H1 (cell line): Measurements from ENCODE around the gene RNF8. TPM values are rescaled to one million over a fixed set of nuclear protein-coding genes. Genes with fewer than 3 reads are reported as not detected.

Source experiments
- CTCF ChIA-PET: fragments of 300-600 bp; sonication (Branson Sonifier 250); formaldehyde crosslinking; loops from one replicate; lab custom pipeline; 2021; ENCODE audit not compliant: partially characterized antibody; lab: Charles Lee
- POLR2A ChIA-PET: fragments of 300-600 bp; sonication (Branson Sonifier 250); formaldehyde crosslinking; loops from one replicate; lab custom pipeline; 2021; ENCODE audit warnings: inconsistent platforms; ENCODE audit not compliant: partially characterized antibody; lab: Charles Lee
- DNase-seq, 2 experiments: peaks; one replicate each; pipeline versions ENCODE4 v3.0.0 to v3.0.0-alpha.2; 2010 to 2022; ENCODE audit warnings: low spot score in 2 of 2, low read depth in 1 of 2, mixed read lengths in 1 of 2
- FAIRE-seq: peaks from 2 replicates; lab custom pipeline; 2011; peaks lifted over from hg19 to GRCh38; lab: Jason Lieb, UNC
- H2AFZ ChIP-seq: 2 replicates; pipeline ENCODE4 v1.8.1; 2012; ENCODE audit warnings: low read length, inconsistent platforms
- H2AK5ac ChIP-seq: 2 replicates; pipeline ENCODE4 v1.6.1; 2013; ENCODE audit warnings: low read depth, low read length
- H2BK120ac ChIP-seq: replicated peaks from 2 replicates; pipeline ENCODE3; 2013; ENCODE audit warnings: low read depth, low read length, inconsistent platforms
- H2BK12ac ChIP-seq: 2 replicates; pipeline ENCODE4 v1.6.1; 2013; ENCODE audit warnings: low read depth, low read length
- H2BK15ac ChIP-seq: 2 replicates; pipeline ENCODE4 v1.6.1; 2013; ENCODE audit warnings: low read length
- H2BK20ac ChIP-seq: 2 replicates; pipeline ENCODE4 v1.6.1; 2013; ENCODE audit warnings: low read length
- H2BK5ac ChIP-seq: 2 replicates; pipeline ENCODE4 v1.6.1; 2013; ENCODE audit warnings: low read depth, low read length
- H3K14ac ChIP-seq: 2 replicates; pipeline ENCODE4 v1.6.1; 2013; ENCODE audit warnings: inconsistent platforms; ENCODE audit not compliant: insufficient read length
- H3K18ac ChIP-seq: 2 replicates; pipeline ENCODE4 v1.6.1; 2013; ENCODE audit warnings: low read length; ENCODE audit errors: extremely low read depth
- H3K23ac ChIP-seq: 2 replicates; pipeline ENCODE4 v1.6.1; 2013; ENCODE audit warnings: inconsistent platforms; ENCODE audit not compliant: insufficient read length
- H3K23me2 ChIP-seq: 2 replicates; pipeline ENCODE4 v1.6.1; 2013; ENCODE audit warnings: low read depth, low read length
- H3K27ac ChIP-seq: 2 replicates; pipeline ENCODE4 v1.6.1; 2011; ENCODE audit warnings: low read depth, low read length, inconsistent platforms
- H3K27me3 ChIP-seq, 4 experiments: replicated peaks in 1 of 4; 1 replicate in 1 of 4; 2 replicates in 3 of 4; pipeline versions ENCODE4 v1.6.1 to v1.8.1; 2011 to 2013; ENCODE audit warnings: low read length in 3 of 4, mild to moderate bottlenecking in 3 of 4, inconsistent platforms in 2 of 4, mixed read lengths in 2 of 4, moderate library complexity in 1 of 4; ENCODE audit not compliant: control insufficient read depth in 3 of 4, insufficient read depth in 3 of 4; ENCODE audit errors: extremely low read depth in 1 of 4
- H3K36me3 ChIP-seq, 4 experiments: 2 replicates each; pipeline versions ENCODE4 v1.6.1 to v1.8.1; 2011 to 2013; ENCODE audit warnings: mild to moderate bottlenecking in 4 of 4, low read length in 3 of 4, moderate library complexity in 2 of 4, control low read depth in 1 of 4, inconsistent platforms in 1 of 4; ENCODE audit not compliant: insufficient read depth in 4 of 4, control insufficient read depth in 2 of 4
- H3K4ac ChIP-seq: replicated peaks from 2 replicates; pipeline ENCODE3; 2013; ENCODE audit warnings: low read length, low read depth, mixed read lengths, inconsistent platforms; ENCODE audit not compliant: insufficient read length
- H3K4me1 ChIP-seq, 4 experiments: replicated peaks in 1 of 4; 1 replicate in 1 of 4; 2 replicates in 3 of 4; pipeline versions ENCODE4 v1.6.1 to v1.8.1; 2011 to 2013; ENCODE audit warnings: low read length in 3 of 4, inconsistent platforms in 2 of 4, mixed read lengths in 1 of 4; ENCODE audit not compliant: insufficient read depth in 4 of 4, control insufficient read depth in 3 of 4
- H3K4me2 ChIP-seq, 2 experiments: 2 replicates each; pipeline versions ENCODE4 v1.6.1 to v1.8.1; 2011 to 2013; ENCODE audit warnings: low read depth in 2 of 2, low read length in 2 of 2, control low read depth in 1 of 2, inconsistent platforms in 1 of 2, mild to moderate bottlenecking in 1 of 2; ENCODE audit not compliant: insufficient read depth in 1 of 2
- H3K4me3 ChIP-seq, 4 experiments: fragments of 200-600, 300-600 bp in 1 of 4; sonication (generic), shearing (Covaris generic), sonication (Bioruptor Twin) in 1 of 4; 2 replicates each; pipeline versions ENCODE4 v1.5.1 to v1.8.1; 2011 to 2016; ENCODE audit warnings: low read length in 4 of 4, low read depth in 3 of 4, control low read depth in 2 of 4, inconsistent platforms in 2 of 4, mild to moderate bottlenecking in 2 of 4, mixed read lengths in 1 of 4, moderate library complexity in 1 of 4; ENCODE audit not compliant: insufficient read depth in 2 of 4; ENCODE audit errors: extremely low read depth in 1 of 4
- H3K56ac ChIP-seq: replicated peaks from 2 replicates; pipeline ENCODE3; 2013; ENCODE audit warnings: low read depth, mild to moderate bottlenecking, mixed read lengths, low read length, inconsistent platforms; ENCODE audit not compliant: insufficient read length
- H3K79me1 ChIP-seq: 2 replicates; pipeline ENCODE4 v1.6.1; 2013; ENCODE audit warnings: low read depth, low read length, control low read depth
- H3K79me2 ChIP-seq, 2 experiments: 2 replicates each; pipeline versions ENCODE4 v1.6.1 to v1.8.1; 2012 to 2013; ENCODE audit warnings: low read length in 2 of 2, mild to moderate bottlenecking in 2 of 2, inconsistent platforms in 1 of 2; ENCODE audit not compliant: insufficient read depth in 2 of 2, control insufficient read depth in 1 of 2
- H3K9ac ChIP-seq, 4 experiments: replicated peaks in 1 of 4; 1 replicate in 1 of 4; 2 replicates in 3 of 4; pipeline versions ENCODE4 v1.6.1 to v1.8.1; 2011 to 2013; ENCODE audit warnings: low read depth in 3 of 4, low read length in 3 of 4, control low read depth in 2 of 4, mild to moderate bottlenecking in 2 of 4, moderate library complexity in 2 of 4, inconsistent platforms in 1 of 4; ENCODE audit errors: extremely low read depth in 1 of 4
- H3K9me3 ChIP-seq, 2 experiments: 2 replicates each; pipeline versions ENCODE4 v1.6.1 to v1.8.1; 2012 to 2013; ENCODE audit warnings: mild to moderate bottlenecking in 2 of 2, moderate library complexity in 2 of 2, control low read depth in 1 of 2, inconsistent platforms in 1 of 2, low read depth in 1 of 2, low read length in 1 of 2, mixed read lengths in 1 of 2; ENCODE audit not compliant: insufficient read depth in 2 of 2
- H4K20me1 ChIP-seq, 2 experiments: replicated peaks in 1 of 2; 2 replicates each; pipeline versions ENCODE3 to v1.8.1; 2011 to 2013; ENCODE audit warnings: inconsistent platforms in 2 of 2, low read length in 2 of 2, mild to moderate bottlenecking in 1 of 2; ENCODE audit not compliant: insufficient read depth in 2 of 2, control insufficient read depth in 1 of 2
- H4K5ac ChIP-seq: 2 replicates; pipeline ENCODE4 v1.6.1; 2013; ENCODE audit warnings: low read length, low read depth, mixed read lengths, inconsistent platforms; ENCODE audit not compliant: insufficient read length
- H4K8ac ChIP-seq: 2 replicates; pipeline ENCODE4 v1.8.0; 2013; ENCODE audit warnings: mild to moderate bottlenecking, moderate library complexity, low read length, inconsistent platforms; ENCODE audit not compliant: insufficient read depth; ENCODE audit errors: extremely low read depth
- H4K91ac ChIP-seq: replicated peaks from 2 replicates; pipeline ENCODE3; 2013; ENCODE audit warnings: low read length, mixed read lengths, inconsistent platforms; ENCODE audit not compliant: insufficient read length
- WGBS, 2 experiments: shearing (Covaris generic) in 1 of 2; methylation state at CpG; one replicate each; pipeline versions ENCODE4 v1.1.6 to v1.1.7; 2013 to 2015; ENCODE audit warnings: low lambda C conversion rate in 2 of 2, mixed read lengths in 2 of 2, inconsistent platforms in 1 of 2, low coverage in 1 of 2, missing lambda C conversion rate in 1 of 2; ENCODE audit not compliant: insufficient replicate concordance in 2 of 2, insufficient coverage in 1 of 2, insufficient read length in 1 of 2; ENCODE audit errors: extremely low coverage in 1 of 2, missing lambda C conversion rate in 1 of 2; 5-methylcytosine and 5-hydroxymethylcytosine counted together
- polyA plus RNA-seq, 7 experiments: library from polyadenylated mRNA; depleted of rRNA in 3 of 7; stranded (reverse) in 5 of 7; unstranded in 2 of 7; fragments of >200 nt in 5 of 7; fragments of 200-250 nt in 2 of 7; gene quantifications; 1 replicate in 5 of 7; 2 replicates in 1 of 7; 4 replicates in 1 of 7; pipeline versions ENCODE4 v1.2.1 to v1.2.3, GENCODE V29; 2011 to 2013; ENCODE audit warnings: missing spikeins in 2 of 7, mixed read lengths in 2 of 7
- total RNA-seq: library from RNA; stranded (reverse); fragmentation: NEBNext Ultra II Directional; extraction: Animal tissue kit (Norgen Biotek cat#: 25700); gene quantifications from 2 replicates; pipeline ENCODE4 v1.2.1, GENCODE V29; 2021

RNF8 gene
- total and polyA plus RNA-seq, 2 of the 8 experiments (the other 6 are each of a cell fraction or from before 2014, with no cell fraction given), result 20.3 to 44.7 TPM

DNA sequence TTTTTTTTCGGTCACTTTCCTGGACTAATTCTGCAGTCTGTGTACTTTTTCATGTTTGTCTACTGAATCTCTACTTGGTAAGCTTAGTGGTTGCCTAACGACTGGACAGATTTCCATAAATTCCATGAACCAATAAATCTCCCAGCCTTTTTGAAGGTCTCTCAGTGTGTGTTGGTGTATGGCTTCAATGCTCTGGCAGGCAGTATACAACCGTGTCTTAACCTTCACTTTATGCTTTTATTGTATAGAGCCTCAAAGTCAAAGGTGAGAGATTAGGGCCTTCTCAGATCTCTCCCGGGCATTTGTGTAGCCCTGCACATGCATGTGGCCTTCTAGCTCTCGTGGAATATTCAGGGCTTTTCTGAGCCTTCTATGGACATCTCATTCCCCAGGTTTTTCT lies 64.9 kb downstream of the RNF8 start:
- Histone ChIP-seq H3K23me2 (no peaks in the 10 kb centered on the region), H3K9ac (no peak overlapping the region), H3K14ac (no peak overlapping the region), H3K4ac (no peak overlapping the region), H2BK20ac (no peak overlapping the region), H4K5ac (no peak overlapping the region), H3K27ac (no peak overlapping the region), H3K27me3 (no peaks in the 10 kb centered on the region), H3K9me3 (no peaks in the 10 kb centered on the region), H2AK5ac (no peak overlapping the region), H2BK12ac (no peak overlapping the region), H3K79me1 (no peaks in the 10 kb centered on the region), H3K4me2 (no peak overlapping the region), H3K79me2 (no peaks in the 10 kb centered on the region), H3K23ac (no peak overlapping the region), H2AFZ (no peak overlapping the region), H2BK5ac (no peak overlapping the region), H2BK120ac (no peak overlapping the region), H3K18ac (no peak overlapping the region), H3K56ac (no peak overlapping the region), H4K20me1 (no peaks in the 10 kb centered on the region), H4K8ac (no peak overlapping the region), H2BK15ac (no peak overlapping the region), H3K36me3 (no peaks in the 10 kb centered on the region), H3K4me3 (no peak overlapping the region), H3K4me1 (no peaks in the 10 kb centered on the region), H4K91ac (no peak overlapping the region)
- DNase-seq, result no peak
- 67% methylated on average over 5 of the region's 5 CpGs; no CpG with 5 or more reads in 1 of the 2 experiments for WGBS, 2 experiments
- CTCF ChIA-PET, result interaction anchor here (0.9 kb wide), 1 partner anchor 93 kb away, joined by 4 read pairs; no protein-coding TSS in a partner anchor
- FAIRE-seq, result no peak
- POLR2A ChIA-PET, result no interaction called here
